WTC11 (cell line): ENCODE measurements around the gene CFAP77.

Experiments
- ATF3 ChIP-seq: sonication (generic); formaldehyde crosslinking; conservative IDR thresholded peaks from 2 replicates; pipeline ENCODE4 v1.8.1; 2022; ENCODE audit warnings: mild to moderate bottlenecking, missing genetic modification reagents
- EMX1 ChIP-seq: fragments of 250-450 bp; sonication (Bioruptor Pico); IDR thresholded peaks from 2 replicates; pipeline ENCODE4 v1.8.0; 2021; ENCODE audit warnings: mild to moderate bottlenecking
- ESRRA ChIP-seq: sonication (generic); formaldehyde crosslinking; IDR thresholded peaks from 2 replicates; pipeline ENCODE4 v1.8.1; 2022; ENCODE audit warnings: mild to moderate bottlenecking, missing genetic modification reagents, borderline replicate concordance
- IRF2 ChIP-seq: sonication (generic); formaldehyde crosslinking; IDR thresholded peaks from 2 replicates; pipeline ENCODE4 v1.8.0; 2022; ENCODE audit warnings: low read depth, missing genetic modification reagents, borderline replicate concordance
- OVOL2 ChIP-seq: fragments of 250-450 bp; sonication (Bioruptor Pico); IDR thresholded peaks from 2 replicates; pipeline ENCODE4 v1.9.0; 2021; ENCODE audit warnings: mild to moderate bottlenecking, borderline replicate concordance
- SMAD3 ChIP-seq: sonication (generic); formaldehyde crosslinking; IDR thresholded peaks from 2 replicates; pipeline ENCODE4 v1.8.0; 2022; ENCODE audit warnings: missing genetic modification reagents, mild to moderate bottlenecking, borderline replicate concordance
- ZNF138 ChIP-seq: sonication (generic); formaldehyde crosslinking; conservative IDR thresholded peaks from 2 replicates; pipeline ENCODE4 v1.8.1; 2022; ENCODE audit warnings: mild to moderate bottlenecking, moderate library complexity, missing genetic modification reagents
- TF ChIP-seq, protein P1 (sequence below): fragments of 200-600 bp; IDR thresholded peaks from 2 replicates; pipeline ENCODE4 v1.8.0; 2022; ENCODE audit warnings: antibody characterized with exemption
- TF ChIP-seq, protein P2 (sequence below): sonication (generic); formaldehyde crosslinking; IDR thresholded peaks from 2 replicates; pipeline ENCODE4 v1.8.0; 2022; ENCODE audit warnings: mild to moderate bottlenecking, missing genetic modification reagents

- TF ChIP-seq, protein P1, sequence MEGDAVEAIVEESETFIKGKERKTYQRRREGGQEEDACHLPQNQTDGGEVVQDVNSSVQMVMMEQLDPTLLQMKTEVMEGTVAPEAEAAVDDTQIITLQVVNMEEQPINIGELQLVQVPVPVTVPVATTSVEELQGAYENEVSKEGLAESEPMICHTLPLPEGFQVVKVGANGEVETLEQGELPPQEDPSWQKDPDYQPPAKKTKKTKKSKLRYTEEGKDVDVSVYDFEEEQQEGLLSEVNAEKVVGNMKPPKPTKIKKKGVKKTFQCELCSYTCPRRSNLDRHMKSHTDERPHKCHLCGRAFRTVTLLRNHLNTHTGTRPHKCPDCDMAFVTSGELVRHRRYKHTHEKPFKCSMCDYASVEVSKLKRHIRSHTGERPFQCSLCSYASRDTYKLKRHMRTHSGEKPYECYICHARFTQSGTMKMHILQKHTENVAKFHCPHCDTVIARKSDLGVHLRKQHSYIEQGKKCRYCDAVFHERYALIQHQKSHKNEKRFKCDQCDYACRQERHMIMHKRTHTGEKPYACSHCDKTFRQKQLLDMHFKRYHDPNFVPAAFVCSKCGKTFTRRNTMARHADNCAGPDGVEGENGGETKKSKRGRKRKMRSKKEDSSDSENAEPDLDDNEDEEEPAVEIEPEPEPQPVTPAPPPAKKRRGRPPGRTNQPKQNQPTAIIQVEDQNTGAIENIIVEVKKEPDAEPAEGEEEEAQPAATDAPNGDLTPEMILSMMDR, result no peak
- TF ChIP-seq EMX1 (CRISPR knock-in tag), result no peak
- TF ChIP-seq ESRRA, result no peak
- TF ChIP-seq, protein P2, sequence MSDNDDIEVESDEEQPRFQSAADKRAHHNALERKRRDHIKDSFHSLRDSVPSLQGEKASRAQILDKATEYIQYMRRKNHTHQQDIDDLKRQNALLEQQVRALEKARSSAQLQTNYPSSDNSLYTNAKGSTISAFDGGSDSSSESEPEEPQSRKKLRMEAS (CRISPR knock-in tag), result no peak
- no peak for TF ChIP-seq ATF3 (CRISPR knock-in tag)
- no peak for TF ChIP-seq SMAD3 (CRISPR knock-in tag)
- no peak for TF ChIP-seq ZNF138 (CRISPR knock-in tag)
- no peak for TF ChIP-seq OVOL2 (CRISPR knock-in tag)
- TF ChIP-seq IRF2 (CRISPR knock-in tag), result no peak
Measured at GRCh38 chr9:132552041-132552440, 142.0 kb downstream of the CFAP77 start.
